Stimulated activated CD8-positive, alpha-beta memory T cell treated with anti-CD3 and anti-CD28 coated beads, Interleukin-15, amount 100 ng/mL, for 1 hour (primary cell): ENCODE data around the gene CYP39A1.

Experiments used
- DNase-seq: peaks from one replicate; pipeline ENCODE4 v3.0.0-alpha.2; 2020; ENCODE audit warnings: low read depth

The CYP39A1 gene

DNA sequence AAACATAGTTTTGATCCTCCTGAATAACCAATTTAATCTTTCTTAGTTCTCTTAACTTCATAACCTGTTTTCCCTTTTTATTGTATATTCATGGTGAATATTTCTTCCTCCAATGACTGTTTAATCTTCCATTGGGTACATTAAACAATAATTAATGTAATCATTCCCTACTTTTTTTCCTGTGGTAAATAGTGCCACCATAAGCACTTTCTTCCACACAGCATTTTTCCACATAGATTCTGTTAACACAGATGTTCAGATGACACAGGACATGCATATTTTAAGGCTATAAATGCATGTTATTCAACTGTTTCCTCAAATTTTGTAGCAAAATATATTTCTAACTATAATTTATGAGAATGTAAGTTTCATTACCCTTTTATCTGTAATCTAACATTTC lies 61.9 kb downstream of the CYP39A1 start:
- no peak for DNase-seq

DNA sequence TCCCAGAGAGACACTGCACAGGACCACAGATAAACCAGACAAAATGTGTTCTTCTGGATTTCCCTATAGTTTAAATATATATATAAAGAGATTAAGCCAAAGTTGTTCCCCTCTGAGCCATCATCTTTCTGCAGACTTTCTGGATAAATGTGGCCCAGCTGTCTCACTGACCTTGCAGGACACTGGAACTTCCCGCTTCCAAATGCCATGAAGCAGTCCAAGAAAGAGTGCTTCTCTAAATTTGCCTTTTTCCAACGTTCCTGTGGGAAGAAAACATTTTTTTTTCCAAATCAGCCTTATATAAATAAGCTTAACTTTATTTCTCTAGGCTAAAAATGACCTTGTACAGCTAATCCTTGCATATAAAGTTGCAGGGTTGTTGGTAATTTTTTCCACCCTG lies 65.7 kb downstream of the CYP39A1 start:
- DNase-seq = no peak

DNA sequence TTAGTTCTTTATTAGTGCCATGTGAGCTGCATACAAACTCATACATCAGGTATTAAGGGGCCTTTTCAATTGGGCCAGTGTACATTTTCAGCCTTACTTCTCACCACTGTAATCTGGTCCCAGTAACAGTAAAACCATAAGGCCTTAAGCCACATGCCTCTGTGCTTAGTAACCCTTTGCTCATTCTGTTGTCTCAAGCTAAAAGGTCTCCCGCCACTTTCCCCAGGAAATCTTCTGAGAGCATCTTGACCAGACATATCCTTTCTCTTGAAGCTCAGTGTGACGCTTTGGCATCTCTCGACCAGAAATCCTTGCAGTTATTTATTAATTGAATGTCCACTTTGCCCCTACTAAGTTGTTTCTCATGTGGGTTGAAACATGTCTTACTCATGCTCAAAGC lies 68.0 kb downstream of the CYP39A1 start:
- DNase-seq = no peak

DNA sequence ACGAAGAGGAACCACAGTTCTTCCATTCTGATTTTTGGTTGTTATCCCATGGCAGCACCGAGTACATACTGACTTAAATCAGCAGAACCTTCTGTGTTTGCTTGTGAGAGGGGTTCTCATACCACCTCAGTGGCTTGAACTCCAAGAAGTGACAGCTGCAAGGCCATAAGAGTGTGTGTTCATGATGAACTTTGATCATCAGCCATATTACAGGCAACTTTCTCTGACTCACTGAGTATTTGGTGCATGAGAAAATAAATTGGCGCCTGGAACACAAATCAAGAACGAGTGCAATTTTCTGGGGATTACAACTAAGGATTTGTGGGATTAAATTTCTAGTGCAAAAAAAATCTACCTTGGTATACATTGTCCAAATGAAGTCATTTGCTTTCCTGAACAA lies 68.9 kb downstream of the CYP39A1 start:
- no peak for DNase-seq

DNA sequence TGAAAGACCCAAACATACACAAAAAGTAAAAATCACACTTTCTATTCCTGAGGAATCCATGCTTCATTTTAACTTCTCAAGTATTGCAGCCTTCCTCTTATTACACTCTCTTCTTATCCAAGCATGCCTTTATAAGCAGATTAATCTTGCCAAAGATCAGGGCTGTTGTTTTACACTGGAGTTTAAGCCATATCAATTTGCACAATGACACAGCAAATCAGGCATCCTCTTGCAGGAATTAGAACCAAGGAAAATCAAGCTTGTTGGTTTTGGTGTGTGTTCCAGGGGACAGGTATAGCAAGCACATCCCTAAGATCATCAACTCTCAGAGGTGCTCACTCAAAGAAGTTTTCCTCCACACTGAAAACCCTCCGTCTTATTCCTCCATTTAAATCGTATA lies 69.5 kb downstream of the CYP39A1 start:
- no peak for DNase-seq

DNA sequence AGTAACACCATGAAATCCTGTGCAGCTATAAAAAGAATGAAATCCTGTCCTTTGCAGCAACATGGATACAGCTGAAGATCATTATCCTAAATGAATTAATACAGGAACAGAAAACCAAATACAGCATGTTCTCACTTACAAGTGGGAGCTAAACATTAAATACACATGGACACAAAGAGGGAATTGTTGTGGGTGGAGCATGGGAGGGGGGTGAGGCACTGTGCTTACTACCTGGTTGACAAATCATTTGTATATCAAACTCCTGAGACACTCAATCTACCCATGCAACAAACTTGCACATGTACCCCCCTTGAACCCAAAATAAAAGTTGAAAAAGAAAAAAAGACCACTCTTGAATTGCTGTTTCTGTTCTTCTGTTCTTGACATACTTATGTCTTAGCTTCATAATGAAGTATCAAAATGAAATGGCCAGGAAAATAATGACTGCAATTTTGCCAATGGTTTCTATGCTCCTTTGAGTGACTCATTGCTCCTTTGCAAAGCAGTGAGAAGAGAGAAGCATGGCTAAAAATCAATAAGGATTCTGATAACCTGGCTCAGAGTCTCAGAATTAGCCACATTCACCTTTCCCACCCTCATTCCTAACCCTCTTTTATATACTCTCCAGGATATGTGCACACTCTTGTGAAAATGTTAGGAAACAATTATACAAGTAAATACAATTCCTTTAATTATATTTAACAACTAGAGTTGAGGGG lies 71.0 kb downstream of the CYP39A1 start:
- DNase-seq = no peak

DNA sequence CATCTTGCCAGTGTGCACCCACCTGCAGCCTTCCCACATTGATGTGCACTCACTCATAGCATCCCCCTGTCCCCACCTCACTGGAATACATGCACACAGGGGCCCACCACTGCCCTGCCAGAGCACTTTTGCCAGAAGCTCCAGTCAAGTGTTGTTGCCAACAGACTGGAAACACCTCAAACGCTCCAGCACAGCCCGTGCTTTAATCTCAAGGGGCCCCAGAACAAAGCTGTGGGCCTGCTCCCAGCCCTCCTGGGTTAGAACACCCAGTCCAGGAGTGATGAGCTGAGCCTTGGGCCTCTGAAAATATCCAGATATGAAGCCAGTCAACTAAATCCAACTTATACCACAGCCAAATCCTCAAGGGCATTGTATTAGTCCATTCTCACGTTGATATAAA lies 77.1 kb downstream of the CYP39A1 start:
- no peak for DNase-seq

DNA sequence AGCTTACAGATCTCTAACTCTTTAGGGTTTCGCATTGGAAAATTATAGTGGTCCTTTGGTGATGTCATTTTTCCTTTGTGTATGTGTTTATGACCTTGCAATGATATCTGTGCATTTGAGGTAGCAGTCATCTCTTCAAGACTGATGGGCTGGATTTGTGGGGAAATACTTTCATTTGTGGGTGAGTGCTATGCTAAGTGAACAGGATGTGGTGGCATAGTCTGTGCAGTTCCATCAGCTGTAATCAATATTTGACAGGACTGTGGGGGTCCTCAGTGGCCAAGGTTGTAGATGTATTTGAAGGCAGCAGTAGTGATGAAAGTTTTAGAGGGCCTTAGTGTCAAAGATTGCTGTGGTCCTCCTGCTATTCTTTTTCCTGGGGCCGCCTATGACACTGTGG lies 79.5 kb downstream of the CYP39A1 start:
- no peak for DNase-seq

DNA sequence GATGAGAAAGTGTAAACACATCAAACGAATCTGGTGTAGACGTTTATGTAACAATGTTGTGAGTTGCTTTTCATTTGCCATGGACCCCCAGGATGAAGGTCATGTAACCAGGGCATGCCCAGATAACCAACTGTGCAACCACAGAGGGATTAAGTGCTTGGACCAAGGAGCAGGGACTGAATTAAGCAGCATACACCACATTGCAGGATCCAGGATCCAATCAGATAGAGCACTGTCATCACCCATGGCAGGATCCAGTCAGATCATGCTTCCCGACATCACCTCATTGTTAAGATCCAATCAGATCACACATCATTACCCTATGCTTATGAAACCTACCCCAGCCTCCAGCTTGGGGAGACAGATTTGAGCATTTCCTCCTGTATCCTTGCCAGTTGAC lies 87.1 kb downstream of the CYP39A1 start:
- no peak for DNase-seq

DNA sequence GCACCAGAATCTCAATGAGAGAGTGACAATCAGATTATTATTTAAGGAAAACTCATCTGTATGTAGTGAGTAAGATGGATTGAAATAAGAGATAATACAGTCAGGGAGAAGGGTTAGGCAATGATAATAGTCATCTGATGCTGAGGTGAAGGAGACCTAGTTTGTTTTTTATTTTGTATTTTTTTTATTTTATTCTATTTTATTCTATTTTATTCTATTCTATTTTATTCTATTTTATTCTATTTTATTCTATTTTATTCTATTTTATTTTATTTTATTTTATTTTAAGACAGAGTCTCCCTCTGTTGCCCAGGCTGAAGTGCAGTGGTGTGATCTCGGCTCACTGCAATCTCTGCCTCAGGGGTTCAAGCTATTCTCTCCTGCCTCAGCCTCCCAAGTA lies 88.7 kb downstream of the CYP39A1 start:
- no peak for DNase-seq

DNA sequence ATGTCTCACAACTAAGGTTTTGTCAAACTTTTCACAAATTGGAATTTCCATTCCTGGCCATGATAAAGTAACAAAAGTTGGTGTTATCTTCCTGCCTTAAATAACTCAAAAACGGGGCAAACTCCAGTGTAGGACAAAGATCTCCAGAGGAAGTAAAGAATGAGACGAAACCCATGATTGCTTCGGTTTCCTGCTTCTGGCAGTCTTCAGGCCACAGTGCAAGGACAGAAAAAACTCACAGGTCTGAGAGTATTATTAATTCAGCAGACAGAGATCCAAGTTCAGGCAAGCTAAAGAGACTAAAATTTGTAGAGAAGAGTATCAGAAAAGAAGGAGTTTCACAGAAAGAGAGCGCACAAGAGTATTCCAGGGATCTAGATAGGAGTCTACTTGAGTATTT lies 96.6 kb downstream of the CYP39A1 start:
- DNase-seq = no peak

DNA sequence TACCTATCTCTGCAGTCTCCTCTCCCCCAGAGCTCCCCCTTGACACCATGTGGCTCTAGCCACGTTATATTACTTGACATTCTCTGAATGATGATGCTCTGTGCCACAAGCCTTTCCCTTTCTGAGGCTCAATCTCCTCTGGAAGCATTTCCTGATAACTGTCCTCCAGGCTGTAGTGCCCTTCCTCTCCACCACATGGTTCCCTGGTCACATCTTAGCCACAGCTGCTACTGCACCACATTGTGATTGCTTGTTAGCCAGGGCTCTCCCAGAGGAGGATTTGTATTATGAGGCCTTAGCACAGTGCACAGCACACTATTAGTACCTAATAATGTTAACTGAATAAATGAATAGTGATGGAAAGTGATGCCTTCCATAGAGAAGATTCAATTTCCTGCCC lies 97.5 kb downstream of the CYP39A1 start:
- DNase-seq = no peak

DNA sequence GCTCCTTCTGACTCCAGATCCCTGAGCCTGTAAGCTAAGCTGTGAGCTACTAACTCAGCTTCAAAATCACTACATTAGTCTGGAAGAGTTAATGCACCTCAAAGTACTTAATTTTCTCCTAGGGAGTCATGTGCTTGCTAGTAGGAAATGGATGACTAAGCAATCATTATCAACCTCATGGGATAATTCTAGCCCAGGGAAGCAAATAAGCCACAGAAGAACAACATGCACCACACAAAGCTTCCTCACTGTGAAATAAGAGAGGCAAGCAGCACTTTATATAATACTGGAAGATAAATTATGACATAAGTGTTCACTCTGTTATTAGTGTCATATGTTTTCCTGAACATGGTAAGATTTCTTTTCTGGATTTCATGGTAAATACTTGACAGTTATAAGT lies 103.5 kb downstream of the CYP39A1 start:
- DNase-seq = no peak

DNA sequence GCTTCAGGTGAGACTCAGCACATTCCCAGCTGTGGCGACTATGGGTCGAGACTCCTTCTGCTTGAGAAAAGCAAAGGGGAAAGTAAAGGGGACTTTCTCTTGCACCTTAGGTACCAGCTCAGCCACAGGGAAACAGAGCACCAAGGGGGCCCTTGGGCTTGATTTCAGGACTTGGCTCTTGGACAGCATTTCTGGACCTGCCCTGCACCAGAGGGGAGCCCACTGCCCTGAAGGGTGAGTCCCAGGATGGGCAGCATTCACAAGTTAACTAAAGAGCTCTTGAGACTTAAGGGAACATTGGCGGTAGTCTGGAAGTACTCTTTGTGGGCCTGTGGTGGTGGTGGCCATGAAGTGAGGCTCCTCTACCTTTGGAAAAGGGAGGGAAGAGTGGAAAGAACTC lies 111.1 kb downstream of the CYP39A1 start:
- no peak for DNase-seq

DNA sequence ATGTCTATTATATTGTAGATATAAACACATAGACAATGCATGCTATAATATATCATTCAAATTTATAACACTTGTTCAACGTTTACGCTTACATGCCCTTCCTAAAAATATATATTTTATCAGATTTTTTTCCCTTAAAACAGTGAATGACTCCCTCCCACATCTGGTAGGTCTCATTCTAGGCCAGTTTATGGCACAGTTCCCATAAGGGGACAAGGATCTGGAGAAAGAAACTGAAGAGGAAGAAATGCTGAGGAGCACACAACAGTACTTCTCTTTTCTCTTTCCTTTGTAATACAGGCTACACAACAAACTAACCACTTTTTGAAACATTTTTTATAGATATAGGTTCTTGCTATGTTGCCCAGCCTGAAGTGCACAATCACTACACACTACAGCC lies 112.8 kb downstream of the CYP39A1 start:
- DNase-seq = no peak

DNA sequence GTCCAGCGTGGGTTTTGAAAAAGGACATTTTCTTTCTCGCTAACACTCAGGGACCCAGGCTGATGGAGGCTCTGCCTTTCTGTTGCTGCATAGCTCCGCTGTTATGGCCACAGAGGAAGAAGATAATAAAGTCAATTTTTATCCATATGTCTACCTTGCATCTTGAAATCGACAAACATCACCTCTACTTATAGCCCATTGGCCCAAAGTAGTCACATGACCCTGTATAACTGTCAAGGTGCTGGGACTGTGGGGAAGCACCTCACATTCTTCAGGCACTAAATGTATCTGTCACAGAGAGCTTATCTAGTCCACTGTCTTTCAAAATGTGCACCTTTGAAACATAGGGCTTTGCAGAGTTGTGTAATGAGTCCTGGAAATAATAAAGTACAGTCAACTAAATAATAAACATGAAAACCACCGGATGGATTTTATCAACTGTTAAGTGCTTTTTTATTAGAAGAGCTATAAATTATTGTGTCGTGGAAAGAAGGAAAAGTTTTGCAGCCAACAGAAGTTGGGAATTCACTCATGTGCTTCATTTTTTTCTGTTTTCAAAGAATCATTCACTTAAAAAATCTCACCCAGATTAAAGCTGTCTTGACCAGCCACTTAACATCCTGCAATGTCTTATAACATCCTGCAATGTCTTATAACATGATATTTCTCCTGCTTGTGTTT lies 113.7 kb downstream of the CYP39A1 start:
- DNase-seq = no peak

DNA sequence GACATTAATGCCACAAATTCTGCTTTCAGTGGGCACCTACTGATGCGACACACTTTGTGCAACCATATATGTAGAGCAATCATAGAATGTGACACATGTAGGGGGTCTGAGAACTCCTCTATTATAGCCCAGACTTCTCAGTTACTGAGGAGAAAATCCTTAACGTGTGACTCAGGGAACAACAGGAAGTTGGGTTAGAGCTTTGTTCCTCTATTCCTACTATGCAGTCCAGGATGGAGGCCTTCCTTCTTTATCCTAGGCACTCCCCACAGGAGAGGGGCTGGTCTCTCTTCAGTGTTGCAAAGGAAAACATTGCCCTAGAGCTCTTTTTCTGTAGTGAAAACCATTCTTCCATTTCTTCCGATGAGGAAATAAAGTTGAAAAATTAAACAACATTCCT lies 121.7 kb downstream of the CYP39A1 start:
- DNase-seq = no peak

DNA sequence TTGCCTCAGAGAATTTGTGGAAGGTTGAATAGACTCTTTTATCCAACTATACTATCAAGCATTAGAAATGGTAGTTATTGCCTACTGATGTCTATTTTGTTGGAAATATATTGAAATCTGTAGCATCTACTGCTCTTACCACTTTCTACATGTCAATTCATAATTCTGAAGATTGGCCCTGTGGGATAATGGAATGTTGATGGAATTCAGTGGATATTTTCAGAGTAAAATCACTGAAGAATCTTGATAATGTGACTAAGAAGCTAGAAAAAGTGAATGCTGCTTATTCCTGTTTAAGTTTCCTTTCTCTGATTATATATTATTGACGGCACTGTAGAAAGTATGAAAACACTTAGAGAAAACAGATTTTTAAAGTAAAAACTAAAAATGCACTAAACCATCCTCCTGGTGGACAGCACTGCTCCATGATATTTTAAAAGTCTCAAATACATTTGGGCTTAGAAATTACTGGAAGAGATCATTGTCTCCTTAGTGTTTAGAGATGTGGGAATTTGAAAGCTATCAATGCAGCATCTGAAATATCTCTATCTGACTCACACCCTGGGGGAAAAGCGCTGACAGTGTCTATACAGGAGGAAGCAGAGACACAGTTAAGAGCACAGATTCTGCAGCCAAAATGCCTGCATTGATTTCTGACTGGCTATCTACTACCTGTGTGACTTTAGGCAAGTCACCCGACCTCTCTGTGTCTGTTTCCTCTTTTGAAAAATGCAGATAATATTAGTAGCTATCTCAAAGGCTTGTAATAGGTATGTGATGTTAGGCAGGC lies 123.5 kb downstream of the CYP39A1 start:
- DNase-seq = no peak

DNA sequence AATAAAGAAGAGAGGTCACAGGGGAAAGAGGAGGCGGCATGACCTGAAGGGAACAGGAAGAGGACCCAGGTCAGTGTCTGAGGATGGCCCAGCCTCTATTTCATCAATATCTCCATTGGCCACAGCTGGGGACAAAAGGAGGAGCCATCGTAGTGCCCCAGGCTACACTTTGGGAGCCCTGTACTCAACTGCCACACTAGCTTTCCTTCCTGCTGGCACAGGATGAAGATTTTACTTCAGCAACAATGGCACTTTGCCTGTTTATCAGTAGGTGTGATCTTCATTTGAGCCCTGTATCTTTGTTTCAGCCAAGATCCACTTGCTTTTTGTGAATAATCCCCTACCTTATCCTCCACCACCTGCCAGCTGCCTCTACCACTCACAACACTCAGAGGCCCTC lies 126.0 kb downstream of the CYP39A1 start:
- DNase-seq = no peak

DNA sequence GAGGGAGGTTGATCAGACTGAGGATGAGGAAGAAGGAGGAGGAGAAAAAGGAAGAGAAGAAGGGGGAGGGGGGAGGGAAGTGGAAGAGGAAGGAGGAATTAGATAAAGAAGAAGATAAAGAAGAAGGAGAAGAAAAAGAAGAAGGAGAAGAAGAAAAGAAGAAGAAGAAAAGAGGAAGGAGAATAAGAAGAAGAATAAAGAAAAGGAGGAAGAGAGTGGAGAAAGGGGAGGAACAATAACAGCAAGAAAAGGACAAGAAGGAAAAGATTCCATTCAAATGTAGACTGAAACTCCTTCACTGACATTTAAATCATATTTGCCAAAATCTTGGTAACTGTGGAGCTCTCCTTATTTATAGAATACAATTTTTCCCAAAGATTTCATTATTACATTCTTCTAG lies 127.0 kb downstream of the CYP39A1 start:
- no peak for DNase-seq

DNA sequence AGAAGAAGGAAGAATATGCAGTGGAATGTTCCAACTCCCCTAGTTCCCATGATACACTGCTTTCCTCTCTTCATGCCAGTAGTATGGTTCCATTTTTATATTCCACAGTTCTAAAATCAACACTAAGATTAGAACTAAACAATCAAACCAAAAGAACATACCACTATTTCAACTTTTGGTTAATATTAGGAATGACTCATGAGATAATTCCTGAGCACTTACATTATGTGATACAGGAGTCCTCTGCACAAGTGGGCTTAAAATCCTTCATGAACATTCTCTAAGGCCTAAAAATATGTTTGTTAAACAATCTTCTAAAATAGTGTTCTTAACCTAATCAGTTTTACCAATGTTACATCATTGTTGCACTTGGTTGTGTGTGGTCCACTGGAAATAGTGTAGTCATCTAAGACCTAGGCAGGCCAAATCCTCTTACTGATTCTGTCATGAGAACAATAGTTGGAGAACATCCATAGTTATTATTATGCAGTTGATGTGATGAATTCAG lies 131.1 kb downstream of the CYP39A1 start:
- no peak for DNase-seq

DNA sequence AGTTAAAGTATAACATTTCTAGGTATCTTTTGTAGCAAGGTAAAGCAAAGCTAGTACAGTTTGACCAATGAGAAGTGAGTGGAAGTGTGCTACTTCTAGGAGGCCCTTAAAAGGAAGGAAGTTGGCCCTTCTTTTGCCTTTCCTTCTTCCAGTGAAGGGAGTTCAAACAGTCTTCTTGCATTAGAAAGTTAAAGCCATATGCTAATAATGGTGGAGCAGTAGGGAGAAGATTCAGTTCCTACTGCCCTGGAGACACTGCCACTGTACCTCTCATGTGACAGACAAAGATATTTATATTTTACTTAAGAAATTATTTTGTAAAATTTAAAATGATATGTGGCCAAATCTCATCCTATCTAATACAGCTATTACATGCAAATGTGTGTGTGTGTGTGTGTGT lies 135.4 kb downstream of the CYP39A1 start:
- no peak for DNase-seq

DNA sequence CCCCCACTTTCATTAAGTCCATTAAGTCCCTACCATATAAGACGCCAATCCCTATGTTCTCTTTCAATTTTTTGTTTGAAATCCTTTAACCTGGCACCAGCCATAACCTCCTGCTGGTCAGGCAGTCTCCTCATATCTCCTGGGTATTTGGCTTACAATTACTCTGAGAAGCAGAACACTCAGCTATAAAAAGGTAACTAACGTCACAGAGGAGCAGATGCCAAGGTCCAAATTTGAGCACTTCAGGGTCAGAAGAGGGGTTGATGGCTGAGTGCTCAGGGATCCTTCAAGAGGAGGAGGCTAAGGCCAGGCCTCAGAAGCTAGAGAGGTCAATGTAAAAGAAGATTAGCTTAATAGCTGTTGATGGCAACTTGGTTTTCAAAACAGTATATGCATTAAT lies 139.1 kb downstream of the CYP39A1 start:
- no peak for DNase-seq
